ENCODE results near the gene SMIM7.

DNA sequence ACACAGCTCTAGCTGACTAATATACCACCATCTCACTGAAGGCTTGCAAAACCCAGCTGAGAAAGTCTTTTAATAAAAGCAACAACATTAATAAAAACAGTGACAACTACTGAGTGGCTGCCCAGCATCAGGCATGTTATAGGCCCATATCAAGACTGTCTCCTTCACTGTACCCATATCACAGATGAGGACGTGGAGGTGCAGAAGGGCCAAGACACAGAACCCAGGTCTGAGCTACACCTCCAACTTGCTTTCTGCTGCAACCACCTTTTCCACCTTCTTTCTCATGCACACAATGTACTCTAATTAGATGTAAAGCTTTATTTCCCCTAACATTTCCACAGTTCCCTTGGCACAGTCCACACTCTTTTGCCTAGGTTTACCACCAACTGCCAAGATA lies 21.3 kb downstream of the SMIM7 start:
- TF ChIP-seq, protein P1, sequence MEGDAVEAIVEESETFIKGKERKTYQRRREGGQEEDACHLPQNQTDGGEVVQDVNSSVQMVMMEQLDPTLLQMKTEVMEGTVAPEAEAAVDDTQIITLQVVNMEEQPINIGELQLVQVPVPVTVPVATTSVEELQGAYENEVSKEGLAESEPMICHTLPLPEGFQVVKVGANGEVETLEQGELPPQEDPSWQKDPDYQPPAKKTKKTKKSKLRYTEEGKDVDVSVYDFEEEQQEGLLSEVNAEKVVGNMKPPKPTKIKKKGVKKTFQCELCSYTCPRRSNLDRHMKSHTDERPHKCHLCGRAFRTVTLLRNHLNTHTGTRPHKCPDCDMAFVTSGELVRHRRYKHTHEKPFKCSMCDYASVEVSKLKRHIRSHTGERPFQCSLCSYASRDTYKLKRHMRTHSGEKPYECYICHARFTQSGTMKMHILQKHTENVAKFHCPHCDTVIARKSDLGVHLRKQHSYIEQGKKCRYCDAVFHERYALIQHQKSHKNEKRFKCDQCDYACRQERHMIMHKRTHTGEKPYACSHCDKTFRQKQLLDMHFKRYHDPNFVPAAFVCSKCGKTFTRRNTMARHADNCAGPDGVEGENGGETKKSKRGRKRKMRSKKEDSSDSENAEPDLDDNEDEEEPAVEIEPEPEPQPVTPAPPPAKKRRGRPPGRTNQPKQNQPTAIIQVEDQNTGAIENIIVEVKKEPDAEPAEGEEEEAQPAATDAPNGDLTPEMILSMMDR (IDR thresholded peaks at IDR 0.05), result no peak
- no peak for TF ChIP-seq POLR2A (IDR thresholded peaks at IDR 0.05)
- no peak for TF ChIP-seq EP300 (IDR thresholded peaks at IDR 0.05)

Measured in stomach (tissue), 4 donors.